Measurements from ENCODE around the gene RUBCNL.

GRCh38 chr13:46386392-46387063, 524 bp downstream of the RUBCNL start:
- TF ChIP-seq CTCF (IDR thresholded peaks at IDR 0.05): no peak
- TF ChIP-seq POLR2A (IDR thresholded peaks at IDR 0.05): no peak
